HG03442 (cell line): Measurements from ENCODE around the gene NR2C2.

Experiments used
- ATAC-seq: cut with Tn5 transposase; IDR thresholded peaks from one replicate; pipeline ENCODE4 v1.9.1; 2021; ENCODE audit warnings: mild to moderate bottlenecking, moderate library complexity; ENCODE audit not compliant: unreplicated experiment

The NR2C2 gene

DNA sequence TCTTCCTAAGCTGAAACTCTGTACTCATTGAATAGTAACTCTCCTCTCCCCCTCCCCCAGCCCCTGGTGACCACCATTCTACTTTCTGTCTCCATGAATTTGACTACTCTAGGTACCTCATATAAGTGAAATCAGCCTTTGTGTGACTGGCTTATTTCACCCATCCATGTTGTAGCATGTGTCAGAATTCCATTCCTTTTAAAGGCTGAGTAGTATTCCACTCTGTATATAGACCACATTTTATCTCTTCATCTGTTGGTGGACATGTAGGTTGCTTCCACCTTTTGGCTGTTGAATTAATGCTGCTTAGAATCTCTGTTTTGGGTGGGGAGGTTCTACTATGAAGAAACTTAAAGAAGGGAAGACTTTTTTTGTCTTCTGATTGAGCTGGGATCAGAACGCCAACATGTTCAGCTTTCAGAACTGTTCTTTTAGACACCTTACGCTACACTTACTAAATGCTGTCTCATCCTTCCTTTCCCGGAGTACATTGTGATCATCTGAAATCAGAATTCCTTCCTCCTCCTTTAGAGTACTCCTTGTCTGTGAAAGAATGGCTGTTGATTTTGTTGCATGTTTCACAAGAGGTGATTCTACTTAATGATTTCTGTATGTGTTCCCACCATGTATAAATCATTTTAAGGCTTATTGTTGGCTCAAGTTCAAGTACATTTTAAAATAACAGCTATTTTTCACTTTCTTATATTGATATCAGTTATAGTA, 67.4 kb downstream of the NR2C2 start:
- no peak for ATAC-seq

DNA sequence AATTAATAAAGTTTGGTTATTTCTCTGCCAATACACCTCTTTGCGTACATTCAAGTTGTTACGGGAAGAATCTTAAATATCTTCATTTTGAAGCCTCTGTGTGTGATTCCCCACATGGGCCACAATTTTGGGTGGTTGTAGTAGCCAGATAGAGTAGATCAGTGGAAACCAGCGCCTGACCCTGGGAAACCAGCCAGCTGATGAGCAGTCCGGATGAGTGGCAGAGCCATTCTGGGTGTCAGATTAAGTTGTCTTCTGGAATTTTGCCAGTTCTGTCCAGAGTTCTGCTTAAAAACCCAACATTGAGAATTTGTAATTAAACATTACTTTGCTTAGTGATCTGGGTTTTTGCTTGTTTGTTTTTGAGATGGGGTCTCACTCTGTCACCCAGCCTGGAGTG, 68.1 kb downstream of the NR2C2 start:
- ATAC-seq = no peak

DNA sequence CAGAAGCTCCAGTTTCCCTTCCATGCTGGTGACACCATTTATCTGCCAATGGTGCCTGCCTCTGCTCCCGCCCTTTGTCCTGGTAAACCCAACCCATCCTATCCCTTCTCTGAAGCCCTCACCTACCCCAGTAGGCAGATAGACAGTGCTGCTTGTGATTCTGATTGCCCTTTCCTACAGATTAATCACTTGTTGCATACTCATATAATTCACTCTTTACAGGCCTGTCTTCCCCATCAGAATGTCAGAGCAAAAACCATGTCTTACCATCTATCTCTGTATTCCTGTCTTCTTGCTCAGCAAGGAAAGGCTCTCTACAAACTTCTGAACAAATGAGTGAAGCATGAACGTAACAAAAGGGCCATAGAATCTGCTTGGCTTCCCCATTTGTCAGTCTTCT, 69.8 kb downstream of the NR2C2 start:
- ATAC-seq = no peak

DNA sequence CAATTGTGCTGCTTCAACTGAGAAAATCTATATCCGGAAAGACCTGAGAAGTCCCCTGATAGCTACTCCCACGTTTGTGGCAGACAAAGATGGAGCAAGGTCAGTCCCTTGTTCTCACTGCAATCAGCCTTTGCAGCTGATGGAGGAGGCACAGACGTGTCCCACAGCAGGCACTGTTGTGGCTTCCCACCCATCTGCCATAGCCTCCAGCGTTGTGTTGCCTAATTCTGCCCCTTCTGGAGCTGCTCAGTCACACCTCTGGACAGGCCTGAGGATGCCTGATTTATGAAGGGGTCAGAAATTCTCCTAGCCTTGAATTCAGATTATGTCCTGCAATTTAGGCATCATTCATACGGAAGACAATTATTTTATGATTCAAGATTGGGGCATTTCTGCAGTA, 75.9 kb downstream of the NR2C2 start:
- no peak for ATAC-seq

DNA sequence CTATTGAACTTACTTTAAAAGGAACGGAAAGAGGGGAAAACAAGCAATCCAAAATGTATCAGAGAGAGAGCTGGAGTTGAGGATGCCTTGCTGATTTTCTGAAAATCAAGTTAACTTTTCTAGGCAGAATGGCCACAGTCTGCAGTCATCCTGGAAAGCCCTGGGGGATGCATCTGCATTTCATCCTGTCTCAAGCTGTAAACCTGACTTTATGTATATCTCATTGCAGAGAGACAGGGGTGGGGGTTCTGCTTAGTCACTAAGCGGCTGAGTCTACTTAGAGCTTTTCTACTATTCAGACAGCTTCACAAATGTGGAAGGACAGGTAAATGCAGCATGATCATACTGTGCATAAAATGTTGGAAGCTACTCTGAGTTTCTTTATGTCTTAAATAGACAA, 76.3 kb downstream of the NR2C2 start:
- no peak for ATAC-seq

DNA sequence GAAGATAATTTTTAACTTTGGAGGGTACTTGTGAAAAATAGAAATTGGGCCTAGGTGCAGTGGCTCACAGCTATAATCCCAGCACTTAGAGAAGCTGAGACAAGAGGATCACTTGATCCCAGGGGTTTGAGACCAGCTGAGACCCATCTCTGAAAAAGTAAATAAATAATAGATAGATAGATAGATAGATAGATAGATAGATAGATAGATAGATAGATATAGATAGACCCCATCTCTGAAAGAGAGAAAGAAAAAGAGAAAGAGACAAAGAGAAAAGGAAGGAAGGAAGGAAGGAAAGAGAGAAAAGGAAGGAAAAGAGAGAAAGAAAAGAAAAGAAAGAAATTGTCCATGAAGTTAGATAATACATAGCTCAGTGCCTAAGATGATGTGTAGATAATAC, 82.2 kb downstream of the NR2C2 start:
- ATAC-seq = no peak

DNA sequence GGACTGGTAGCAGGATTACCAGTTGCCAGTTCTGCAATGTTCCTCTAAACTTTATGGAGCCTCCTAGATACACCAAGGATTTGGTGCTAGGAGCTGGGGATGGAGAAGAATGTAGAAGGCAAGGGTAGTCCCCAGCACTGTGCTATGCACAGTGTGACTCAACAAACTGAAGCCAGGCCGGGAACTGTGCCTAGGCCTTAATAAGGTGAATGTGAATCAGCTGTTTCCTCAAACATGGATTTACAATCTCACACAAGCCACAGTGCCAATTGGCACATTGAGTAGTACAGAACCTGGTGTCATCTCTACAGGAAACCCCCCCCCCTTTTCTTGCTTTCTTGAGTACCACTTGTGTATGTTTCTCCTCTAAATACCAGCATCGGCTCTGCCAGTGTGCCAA, 85.3 kb downstream of the NR2C2 start:
- ATAC-seq = no peak

DNA sequence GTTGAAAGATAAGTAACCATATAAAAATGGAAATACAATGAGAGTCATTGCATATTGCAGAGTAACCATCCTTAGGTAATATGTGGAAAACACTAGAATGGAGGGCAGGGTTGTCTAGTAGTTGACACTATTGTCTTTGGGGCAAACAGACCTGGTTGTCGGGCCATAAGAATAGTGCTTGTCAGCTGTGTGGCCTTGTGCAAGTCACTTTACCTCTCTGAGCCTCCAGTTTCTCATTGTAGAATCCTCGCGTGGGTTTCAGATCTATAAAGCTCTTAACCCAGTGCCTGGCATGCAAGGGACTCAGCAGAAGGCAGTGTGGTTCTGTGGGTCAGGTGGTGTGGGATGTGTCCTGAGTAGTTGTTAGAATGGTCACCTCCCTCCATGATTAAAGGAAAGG, 85.7 kb downstream of the NR2C2 start:
- no peak for ATAC-seq

DNA sequence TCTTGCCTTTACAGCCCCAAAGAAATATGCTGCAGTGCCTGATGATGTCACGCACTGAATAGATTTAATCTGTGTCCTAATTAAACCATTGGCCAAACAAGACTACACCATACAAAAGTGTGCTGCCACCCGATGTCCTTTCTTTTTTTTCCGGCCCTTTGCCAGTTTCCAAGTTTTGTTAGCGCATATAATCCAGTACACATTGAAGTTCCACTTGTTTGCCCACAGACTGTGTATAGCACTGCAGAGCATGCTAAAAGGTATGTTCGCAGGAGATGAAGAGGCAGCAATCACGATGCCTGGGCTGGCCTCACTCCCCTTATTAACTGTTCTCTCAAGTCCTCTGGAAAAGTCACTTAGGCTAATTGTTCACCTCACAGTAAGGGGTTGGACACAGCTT, 90.9 kb downstream of the NR2C2 start:
- ATAC-seq = no peak

DNA sequence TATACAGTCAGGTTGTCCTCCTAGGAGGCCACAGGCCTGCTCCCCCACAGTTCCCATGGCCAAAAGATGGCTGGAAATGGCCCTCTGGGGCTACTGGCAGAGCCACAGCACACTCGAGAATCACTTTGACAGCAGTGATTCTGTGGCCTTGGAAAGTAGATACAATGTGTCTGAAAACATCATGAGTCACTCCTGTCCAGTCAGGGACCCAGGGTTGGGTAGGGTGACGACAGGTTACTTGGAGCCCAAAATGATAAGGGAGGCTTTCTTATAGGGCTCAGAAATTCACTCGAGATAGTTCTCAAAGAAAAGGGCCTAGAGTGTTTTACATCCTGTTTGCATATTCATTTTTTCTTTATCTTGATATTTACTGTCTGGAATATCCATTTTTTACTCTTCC, 93.5 kb downstream of the NR2C2 start:
- no peak for ATAC-seq

DNA sequence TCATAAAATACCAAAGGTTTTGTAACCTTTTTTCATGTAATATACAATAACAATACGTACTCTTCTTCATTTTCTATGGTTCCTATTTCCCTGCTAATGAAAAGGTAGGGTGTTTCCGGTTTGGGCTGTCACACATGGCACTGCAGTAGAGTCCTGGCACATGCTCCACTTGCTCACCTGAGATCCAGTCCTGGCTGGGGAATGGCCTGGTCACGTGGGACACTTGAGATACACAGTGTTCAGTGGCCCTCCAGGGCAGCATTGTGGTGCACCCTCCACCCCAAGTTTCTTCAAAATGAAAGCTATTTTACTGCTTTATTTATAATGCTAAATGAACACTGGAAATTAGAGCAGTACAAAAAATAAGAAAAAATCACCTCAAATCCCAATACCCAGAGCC, 94.6 kb downstream of the NR2C2 start:
- no peak for ATAC-seq

DNA sequence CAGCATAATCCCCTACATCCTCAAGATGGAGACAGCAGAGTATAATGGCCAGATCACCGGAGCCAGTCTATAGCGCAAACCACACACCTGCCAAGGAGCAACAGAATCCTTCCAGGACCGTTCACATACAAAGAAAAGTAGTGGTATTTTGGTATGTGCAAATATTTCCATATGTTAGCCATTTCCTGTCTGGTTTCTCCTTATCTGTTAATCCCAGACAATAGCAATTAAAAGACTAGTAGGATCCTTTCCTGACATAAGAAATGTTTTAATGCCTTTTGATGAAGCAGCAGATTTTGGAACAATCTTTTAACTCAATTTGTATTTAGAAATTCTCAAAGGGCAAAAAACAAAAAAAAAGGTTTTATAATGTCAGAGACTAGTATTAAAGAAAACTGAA, 95.6 kb downstream of the NR2C2 start:
- ATAC-seq = no peak

DNA sequence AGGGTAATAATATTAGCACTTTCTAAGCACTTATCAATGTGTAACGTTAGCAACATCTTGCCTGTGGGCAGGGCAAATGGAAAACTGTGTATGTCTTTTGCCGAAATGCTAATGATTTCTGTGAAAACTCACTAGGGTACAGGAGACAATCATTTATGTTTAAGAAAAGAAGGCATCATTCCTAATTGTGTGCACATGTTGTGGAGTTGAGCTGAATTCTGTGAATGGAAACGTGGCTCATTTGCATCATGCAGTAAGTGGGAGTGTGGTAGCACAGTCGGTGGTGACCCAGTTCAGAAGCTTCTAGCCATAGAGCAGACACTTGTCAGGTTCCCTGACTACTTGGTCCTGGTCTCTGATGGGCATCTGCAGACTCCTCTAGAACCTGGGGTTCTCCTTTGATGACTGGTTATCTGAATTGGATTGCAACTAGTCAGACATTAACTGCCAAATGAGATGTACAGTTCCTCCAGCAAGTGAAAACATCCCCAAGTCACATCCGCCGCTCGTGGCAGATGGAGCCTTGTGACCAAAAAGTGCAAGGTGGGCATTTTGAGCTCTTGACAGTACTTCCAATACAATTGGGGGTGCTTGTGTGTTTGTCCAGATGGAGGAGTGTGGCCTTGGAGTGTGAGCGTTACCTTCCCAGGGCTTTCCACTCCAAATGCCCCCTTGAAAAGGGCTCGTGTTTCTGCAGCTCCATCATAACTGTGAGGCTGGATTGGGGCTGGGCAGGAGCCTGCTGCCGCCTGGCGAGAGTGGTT, 96.2 kb downstream of the NR2C2 start:
- ATAC-seq = no peak

DNA sequence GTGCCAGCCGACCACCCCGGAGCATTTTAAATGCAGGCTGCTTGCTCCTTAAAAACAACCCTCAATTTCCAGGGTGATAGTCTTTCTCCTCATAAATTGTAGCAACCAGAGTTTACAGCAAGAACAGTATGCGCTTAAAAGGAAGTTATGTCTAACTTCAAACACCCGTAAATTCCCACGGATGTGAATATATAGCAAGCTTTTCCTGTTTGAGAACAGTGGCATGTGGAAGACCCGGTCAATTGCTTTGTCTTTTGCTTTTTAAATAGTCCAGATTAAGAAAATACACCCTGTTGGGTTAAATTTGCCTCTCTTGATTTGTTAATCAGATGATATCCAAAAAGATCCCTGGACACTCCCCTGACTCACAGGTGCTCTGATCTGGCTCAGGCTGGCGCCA, 96.9 kb downstream of the NR2C2 start:
- ATAC-seq = no peak

DNA sequence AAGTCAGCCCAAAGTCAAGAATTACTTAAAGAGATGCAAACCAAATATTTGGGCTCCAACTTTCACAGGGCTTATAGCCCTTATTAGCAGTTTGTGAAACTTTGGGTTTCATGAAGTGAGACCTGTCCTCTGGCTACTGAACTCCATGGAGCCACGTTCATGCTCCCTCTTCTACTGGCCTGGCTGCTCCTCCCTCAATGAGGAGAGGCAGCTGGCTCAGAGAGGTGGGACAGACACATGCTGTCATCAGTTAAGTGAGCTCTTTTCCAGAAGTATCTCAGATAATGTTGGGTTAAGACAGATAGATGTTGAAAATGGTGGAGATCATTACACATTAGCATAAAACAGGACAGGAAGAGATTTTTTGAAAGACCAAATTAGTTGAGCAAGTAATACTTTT, 98.3 kb downstream of the NR2C2 start:
- ATAC-seq = no peak

DNA sequence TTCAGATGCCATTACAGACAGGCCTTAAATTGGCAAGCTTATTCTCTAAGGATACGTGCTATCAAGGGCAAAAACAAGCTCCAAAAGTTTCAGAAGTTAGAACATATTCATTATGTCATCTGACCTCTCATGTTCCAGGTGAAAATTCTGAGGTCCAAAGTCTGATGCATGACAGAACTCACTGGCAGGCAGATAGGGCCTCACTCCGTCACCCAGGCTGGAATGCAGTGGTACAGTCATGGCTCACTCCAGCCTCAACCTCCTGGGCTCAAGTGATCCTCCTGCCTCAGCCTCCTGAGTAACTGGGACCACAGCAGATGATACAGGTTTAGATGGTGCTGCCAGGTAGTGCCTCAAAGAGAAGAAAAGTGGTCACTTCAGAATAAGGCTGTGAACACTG, 102.2 kb downstream of the NR2C2 start:
- no peak for ATAC-seq

DNA sequence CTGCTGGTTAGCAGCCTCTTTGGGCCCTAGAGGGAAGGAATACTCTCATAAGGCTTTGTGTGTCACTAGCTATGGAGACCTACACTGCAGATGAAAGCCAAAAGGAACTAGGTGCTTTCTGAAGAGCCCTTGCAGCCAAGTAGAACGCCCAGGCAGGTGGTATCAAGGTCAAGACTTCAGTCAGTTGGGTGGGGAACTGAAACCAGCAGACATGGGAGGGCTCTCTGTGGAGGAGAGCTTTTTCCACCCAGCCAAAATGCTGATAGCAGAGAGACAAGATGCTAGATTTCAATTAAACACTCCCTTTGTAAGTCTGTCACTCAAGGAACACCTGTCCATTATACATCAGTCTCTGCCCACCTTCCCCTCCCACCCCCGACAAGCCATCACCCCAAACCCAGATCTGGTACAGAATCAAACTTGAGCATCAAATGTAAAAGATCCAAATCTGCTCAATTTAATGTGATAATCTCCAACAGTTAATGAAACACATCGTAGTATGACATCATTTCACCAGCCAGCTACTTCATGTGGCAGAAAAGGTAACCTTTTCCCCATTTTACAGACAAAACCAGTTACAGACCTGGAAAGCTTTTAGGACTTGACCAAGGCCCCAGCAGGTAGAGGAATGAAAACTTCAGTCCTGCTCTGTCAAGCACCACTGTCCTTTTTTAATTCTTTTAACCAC, 103.2 kb downstream of the NR2C2 start:
- peak; percentile 63 for ATAC-seq

DNA sequence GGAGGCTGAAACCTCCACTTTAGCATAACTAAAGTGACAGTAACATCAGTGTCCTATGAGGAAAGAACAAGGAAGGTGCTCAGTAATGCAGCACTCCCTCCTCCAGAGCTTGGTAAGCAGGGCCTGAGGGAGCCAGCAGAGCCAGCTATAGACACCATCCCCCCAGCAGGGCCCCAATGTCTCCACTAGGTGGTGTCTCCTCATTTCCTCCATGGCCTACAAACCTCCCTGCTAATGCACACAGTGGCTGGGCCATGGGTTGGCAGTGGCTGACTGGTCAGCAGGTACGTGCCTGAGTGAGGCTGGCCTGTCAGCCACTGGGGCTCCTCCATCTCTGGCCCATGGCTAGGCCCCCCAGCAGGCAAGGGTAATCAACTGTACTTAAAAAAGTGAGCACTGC, 104.1 kb downstream of the NR2C2 start:
- peak; percentile 58 for ATAC-seq

DNA sequence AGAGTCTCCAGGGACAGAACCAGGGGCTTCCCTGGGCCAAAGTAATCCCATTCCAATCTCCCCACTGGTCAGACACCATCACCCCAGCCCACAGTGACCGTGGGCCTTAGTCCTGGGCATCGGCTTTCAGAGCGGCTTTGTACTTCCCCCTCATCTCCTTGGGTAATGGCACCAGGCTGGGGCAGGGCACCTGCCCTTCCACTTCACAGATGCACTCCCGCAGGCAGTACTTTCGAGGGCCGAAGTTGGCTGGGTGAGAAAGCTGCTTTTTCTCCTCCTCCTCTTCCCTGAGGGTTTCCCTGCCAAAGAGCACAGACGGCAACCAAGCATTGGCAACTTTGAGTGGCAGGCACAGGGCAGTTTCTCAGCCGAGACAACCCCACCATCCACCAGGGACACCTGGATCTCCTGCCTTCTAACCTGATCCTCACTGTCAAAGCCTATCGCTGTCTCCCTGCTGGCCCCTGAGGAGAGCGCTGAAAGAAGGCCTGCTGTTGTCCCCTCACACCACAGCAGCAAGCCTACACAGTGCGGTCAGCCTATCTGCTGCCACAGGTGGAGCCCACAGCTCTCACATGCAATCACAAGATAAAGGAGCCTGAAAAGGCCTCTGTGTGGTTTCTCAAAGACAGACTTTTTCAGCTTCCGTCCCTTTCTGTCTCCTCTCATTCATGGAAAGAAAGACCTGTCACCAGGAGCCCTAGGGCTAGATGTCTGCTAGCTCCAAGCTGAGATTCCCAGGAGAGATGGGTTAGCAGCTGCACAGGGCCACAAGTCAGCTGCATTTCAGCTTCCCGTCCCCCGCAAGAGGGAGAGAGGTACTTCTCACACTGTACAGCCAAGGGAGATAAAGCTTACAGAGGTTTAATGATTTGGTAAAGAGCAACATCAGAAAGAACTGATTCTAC, 105.2 kb downstream of the NR2C2 start:
- ATAC-seq = no peak

DNA sequence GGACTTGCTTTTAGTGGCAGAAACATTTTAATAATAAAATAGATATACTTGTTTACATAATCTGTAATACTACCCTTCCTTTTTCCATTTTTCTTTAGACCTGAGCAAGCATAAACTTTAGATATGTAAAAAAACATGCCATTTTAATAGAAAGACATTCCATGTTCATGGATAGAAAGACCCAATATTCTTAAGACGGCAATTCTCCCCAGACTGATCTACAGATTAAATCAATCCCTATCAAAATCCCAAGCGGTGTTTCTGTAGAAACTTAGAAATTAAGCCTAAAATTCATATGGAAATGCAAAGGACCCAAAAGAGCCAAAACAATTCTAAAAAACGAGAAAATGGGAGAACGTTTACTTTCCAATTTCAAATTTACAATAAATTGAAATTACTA, 106.2 kb downstream of the NR2C2 start:
- ATAC-seq = no peak

DNA sequence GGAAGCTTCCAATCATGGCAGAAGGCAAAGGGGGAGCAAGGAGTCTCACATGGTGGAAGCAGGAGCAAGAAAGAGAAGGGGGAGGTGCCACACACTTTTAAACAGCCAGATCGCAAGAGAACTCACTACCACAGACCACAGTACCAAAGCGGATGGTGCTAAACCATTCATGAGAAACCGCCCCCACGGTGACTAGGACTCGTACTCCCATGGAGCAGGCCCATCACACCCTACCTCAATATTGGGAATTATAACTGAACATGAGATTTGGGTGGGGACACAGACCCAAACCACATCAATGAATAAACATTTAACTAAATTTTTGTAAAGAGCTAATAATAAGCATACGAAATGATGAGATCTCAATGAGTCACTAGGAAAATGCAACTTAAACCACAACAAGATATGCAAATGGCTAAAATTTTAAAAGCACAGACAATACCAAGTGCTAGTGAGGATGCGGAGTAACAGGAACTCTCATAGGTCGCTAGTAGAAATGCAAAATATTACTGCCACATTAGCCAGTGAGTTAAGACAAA, 107.7 kb downstream of the NR2C2 start:
- peak; percentile 59 for ATAC-seq
